HG03457 (cell line): ENCODE results near the gene WLS.
"Not testable (repeated sequence)": the region's sequence is repeated elsewhere in the genome, so short reads cannot be mapped to it uniquely, and the experiment has no call there.

Experiments used
- ATAC-seq: cut with Tn5 transposase; IDR thresholded peaks from one replicate; pipeline ENCODE4 v1.9.1; 2021; ENCODE audit warnings: moderate number of reproducible peaks; ENCODE audit not compliant: unreplicated experiment

Gene WLS

DNA sequence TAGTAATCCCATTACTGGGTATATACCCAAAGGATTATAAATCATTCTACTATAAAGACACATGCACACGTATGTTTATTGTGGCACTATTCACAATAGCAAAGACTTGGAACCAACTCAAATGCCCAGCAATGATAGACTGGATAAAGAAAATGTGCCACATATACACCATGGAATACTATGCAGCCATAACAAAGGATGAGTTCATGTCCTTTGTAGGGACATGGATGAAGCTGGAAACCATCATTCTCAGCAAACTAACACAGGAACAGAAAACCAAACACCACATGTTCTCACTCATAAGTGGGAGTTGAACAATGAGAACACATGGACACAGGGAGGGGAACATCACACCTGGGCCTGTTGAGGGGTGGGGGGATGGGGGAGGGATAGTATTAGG, 60.5 kb downstream of the WLS start:
- not testable (repeated sequence) for ATAC-seq

DNA sequence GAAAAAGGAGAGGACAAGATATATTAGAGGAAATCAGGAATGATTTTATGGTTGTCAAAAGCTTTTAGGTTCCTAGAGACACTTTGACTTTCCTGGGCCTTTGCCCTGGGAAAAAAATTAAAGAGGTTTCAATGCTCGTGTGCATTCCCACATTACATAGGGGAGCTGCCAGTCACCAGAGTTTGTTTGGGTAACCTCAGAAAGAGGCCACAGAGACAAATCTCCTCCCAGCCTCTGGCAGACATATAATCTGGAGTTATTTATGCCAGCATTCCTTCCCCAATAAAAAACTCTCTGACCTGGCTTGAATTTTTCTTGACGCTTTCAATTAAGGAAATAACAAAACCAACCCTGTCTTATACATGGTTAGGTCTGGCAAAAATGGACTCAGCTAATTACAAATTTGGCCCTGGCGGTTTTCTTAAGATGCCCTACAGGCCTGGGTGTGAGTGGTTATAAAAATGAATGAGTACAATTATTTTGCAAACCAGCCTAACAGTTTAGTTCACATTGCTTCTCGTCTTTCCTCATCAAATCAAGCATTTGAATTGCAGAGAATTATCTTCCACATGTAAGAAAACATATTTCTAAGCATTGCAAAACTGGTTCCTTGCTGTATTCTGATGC, 63.7 kb downstream of the WLS start:
- ATAC-seq, result no peak

DNA sequence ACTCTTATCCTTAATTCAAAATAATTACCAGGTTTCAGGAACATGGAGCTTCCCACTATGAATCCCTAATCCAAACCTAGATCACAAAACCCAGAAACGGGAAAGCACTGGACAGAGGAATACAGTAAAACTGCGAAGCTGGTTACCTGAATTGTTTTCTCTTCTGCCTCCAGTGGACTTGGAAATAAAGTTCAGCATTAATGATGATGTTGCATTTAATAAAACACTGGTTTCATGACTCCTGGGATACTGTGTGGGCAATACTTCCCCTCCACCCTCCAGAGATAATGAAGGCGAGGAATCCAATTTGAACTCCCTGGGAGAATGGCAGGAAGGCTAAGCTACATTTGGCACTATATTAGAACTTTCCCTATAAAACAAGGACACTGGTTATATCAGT, 65.1 kb downstream of the WLS start:
- no peak for ATAC-seq

DNA sequence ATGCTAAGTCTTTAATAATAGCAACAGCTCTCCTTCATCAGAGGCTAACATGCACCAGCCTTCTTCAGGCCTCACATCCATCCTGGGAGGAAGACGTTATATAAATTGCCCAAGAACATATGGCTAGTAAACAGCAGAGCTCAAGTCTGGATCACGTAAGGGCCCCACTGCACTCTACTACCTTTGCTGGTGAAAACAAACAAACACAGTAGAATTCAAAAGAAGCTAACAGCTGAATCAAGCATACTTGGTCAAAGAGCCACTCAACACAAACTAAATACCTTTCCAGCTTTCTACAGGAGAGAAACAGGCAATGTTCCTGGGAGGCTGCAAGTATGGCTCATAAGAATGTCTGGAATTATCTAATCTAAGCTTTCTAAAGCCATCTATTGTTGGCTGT, 66.0 kb downstream of the WLS start:
- no peak for ATAC-seq

DNA sequence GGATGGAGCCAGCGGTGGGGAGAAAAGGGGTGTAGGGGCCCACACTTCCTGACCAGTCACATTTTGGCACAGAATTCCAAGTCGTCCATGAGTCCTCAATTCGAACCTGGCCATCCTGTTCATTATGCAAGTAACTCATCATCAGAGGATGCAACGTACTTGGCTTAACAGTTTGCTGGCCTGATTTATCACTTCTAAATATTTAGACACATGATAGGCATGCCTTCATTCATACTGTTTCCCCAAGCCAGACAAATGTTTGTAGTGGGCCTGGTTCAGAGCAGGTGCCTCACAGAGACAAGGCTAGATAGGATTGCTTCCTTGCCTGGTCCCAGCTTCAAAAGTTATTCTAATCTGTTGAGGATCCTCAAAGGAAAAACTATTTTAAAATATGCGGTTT, 66.7 kb downstream of the WLS start:
- ATAC-seq, result no peak

DNA sequence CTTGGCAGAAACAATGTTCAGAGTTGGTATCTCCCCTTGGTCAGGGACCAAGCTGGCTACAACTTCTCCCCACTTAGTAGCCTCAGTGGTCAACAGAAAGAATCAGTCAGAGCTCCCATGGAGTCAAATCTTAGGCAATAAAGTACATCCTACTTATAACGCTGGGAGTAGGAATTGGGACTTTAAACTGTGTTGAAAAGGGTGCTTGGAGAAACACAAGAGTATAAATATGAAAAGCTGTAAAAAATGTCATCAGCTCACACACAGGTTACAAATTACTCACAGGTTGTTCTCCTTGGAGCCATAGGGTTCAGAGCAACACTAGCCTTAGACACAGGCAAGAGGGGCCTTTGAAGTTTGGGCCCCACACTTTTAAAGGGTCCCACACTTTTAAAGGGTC, 67.4 kb downstream of the WLS start:
- no peak for ATAC-seq

DNA sequence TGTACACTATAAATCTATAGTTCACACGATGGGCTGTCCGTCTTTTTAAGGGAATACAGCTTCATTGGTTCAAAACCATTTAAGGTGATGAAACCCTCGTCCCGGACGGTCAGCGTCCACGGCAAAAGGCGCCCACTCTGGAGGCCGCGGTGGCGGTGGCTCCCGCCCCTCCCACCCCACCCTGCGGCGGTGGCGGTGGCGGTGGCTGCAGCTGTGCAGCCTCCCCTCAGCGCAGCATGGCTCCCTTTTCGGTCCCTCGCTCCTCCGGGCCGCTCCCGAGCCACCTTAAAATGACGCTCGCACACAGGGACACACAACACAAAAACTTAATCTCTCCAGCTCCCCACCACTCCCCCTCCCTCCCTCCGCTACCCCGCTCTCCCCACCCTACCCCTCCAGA, 69.1 kb downstream of the WLS start:
- no peak for ATAC-seq

DNA sequence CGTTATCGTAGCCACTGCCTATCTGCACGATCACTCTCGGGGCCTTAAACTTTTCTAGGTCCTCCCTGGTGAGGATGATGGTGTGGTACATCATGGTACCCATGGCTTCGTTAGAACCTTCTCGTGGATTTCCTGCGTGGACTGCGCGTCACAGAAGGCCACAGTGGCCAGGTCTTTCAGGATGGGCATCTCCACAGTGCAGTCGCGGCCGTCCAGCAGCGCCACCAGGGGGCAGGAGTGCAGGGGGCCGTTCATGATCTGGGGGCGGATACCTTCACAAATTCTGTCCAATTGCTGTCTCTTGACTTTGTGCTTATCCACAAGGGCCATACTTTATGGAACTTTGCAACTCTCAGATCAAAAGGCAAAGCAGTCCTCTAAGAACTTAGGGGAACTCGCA, 69.6 kb downstream of the WLS start:
- ATAC-seq, result no peak

DNA sequence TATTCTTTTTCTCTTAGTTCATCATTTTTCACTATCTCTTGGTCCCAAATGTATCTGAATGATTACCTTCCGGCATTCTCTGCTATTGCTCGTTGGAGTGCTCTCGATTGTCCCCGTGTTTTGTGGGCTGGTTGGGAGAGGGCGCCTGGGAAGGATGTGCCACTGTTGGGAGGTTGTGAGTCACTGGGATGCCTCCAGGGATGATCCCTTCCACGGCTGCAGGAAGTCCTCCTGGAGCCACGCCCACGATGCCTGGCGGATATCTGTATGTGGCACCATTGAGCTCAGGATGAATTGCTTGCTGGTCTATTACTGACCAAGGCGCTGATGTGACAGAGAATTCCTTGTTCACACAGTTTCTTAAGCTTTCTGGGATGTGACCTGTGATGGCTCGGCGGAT, 70.7 kb downstream of the WLS start:
- ATAC-seq, result not testable (repeated sequence)

DNA sequence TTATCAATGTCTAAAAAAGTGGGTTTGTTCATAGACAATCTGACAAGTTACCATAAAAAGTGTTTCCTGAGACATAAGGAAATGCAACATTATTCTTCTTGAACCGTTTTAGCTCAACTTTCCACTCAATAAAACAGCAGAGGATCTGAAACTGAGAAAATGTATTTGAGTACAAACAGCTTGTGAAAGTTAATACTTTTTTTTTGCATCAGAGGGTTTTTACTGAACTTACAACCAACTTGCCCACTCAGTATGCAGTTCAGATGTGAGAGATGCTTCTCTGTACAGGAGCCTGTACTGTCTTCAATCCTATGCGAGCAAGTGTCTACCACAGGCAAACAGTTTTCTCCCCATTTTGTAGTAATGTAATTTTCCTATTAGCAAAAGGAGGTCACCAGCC, 71.4 kb downstream of the WLS start:
- ATAC-seq, result not testable (repeated sequence)

DNA sequence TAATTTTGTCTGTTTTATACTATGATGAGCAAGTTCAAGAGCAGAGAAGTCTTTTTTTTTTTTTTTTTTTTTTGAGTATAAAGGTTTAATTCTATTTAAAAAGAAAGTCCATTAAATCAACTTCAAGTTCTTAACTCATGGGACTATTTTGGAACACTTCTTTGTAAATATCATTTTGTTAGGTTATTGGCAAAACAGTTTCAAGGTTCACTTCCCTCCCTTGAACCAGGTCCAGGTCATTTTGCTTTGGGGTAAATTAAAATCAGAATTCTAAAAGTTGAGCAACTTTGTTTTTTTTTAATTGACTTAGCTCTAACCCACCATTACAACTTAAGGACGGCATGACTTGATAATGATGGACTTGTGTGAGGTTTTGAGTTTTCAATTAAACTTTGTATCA, 72.3 kb downstream of the WLS start:
- ATAC-seq, result no peak

DNA sequence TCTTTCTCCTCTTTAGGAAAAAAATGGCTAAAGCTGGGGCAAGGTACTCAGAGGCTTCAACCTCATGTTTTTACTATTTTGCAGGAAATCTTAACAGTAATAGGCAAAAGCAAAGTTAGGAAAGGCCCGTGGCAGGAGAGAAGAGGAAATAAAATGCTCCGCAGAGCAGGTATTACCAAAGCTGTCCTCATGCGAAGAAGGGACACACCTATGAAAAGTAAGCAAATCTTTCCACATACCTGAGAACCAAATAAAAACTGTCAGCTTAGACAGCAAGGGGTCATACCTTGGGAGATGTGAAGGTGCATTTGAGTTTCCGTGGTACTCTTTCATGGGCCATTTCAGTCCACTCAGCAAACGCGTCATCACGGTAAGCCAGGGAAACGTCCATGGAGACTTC, 73.5 kb downstream of the WLS start:
- no peak for ATAC-seq

DNA sequence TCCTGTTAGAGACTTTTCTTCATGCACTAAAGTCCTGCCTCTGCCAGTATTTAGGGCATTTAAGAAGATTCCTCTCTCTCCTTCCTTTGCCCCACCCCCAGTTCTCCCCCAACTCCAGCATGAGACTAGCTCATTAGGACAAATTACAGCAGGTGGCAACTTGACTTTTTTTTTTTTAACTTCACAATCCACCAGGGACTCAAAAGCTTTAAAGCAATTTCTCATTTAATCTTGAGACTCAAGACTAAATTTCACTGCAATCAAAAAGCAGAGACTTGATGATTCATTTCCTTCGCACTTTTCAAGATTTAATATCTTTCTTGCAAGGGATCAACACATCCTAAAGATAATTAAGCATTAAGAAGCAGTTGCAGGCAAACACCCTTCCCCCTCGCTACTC, 74.9 kb downstream of the WLS start:
- ATAC-seq, result no peak

DNA sequence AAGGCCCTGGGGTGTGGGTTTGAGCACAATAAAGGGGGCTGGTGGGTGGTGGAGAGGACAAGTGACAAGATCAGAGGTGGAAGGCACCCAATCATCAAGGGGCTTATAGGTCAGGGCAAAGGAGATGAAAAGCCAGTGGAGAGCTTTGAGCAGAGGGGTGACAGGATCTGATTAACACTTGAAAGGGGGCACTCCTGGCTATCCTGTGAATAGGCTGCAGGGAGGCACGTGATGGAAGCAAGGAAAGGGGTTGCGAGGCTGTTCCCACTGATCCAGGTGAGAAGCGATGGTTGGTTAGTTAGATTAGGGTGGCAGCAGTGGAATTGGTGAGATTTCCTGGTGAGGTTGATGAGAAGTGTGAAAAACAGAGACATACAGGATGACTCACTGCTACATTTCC, 80.6 kb downstream of the WLS start:
- no peak for ATAC-seq

DNA sequence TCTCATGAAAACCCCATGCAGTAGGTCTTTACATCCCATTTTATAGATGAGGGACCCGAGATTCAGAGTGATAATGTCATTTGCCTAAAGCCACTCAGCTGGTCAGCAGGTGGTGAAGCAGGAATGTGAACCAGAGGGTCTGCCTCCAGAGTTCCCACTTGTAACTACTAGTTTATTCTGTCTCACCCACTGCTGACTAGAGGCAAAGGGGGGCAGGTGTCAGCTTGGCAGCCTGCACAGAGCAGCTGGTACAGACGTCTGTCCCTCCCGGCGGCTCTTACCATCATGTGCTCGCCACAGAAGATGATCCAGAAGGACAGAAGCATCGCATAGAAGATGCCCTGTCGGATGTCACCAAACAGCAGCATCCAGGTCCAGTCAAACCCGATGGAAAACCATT, 82.4 kb downstream of the WLS start:
- no peak for ATAC-seq

DNA sequence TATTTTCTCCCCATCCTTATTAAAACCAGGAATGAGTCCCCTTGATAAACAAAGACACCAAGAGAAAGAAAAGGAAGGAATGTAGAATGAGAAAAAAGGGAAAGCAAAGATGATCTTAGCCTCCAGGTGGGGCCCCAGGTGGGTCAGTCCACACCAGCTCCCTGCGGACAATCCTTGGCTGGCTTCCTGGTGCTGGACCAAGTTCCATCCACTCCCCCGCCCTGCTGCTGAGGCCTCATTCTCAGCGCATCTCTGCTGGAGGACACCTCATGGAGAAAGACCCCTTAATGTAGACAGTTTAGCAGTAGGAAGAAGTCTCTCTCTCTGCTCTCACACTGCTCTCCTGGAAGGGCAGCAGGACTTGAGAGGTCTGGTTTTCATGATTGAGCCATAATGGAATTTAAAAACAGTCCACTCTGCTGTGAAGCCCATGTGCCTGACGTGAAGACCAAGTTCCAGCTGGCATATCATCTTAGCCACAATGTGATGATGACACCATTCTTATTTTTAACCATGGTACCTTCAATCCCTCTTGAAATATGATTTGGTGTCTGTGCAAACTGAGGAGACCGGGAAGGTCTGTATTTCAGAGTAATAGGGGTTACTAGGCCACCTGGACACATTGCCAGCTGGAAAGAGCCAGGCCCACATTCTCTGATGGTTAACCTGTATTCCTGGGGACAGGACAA, 83.1 kb downstream of the WLS start:
- ATAC-seq, result no peak

DNA sequence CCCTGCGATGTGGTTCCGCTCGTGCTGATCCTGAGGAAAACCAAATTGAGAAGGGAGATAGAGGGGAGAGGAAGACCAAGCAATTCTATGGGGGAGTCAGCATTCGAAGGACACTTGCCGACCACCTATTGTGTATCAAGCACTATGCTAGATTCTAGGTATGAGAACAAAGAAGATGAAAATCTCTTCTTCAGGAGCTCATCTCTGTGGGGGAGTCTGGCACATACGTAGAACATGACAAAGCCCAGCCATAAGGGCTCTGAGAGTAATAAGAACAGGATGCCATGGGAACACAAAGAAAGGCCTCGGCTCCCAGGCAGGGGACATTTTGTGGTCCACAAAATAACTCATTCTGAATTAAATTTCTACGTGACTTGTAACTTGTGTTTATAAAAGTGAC, 83.7 kb downstream of the WLS start:
- ATAC-seq, result no peak

DNA sequence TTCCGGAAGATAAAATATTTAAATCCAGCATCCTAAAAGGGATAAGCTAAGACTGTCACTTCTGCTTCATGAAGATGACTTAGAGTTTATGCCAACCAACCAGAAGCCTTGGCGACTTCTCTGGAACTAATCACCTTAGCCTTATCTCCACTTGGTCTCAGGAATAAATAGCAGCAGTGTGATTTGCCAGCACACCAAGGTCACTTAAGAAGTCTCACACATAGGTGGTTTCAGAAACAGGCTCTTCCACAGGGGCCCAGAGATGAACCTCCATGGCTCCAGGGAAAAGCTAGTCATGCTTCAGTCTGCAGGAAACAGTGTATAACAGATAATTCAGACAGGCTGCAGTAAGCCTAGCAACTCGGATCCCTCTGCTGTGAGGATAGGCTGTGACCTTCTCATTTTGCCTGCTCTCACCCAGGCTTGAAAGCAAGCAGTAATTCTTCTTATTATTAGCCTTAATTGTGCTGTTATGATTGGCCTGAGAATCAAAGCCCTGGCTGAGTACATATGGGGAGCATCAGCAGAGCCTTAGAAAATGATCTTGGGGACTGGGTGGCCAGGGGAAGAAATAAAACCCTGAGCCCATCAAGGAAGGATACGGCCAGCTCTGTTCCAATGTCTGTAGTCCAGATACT, 84.7 kb downstream of the WLS start:
- no peak for ATAC-seq

DNA sequence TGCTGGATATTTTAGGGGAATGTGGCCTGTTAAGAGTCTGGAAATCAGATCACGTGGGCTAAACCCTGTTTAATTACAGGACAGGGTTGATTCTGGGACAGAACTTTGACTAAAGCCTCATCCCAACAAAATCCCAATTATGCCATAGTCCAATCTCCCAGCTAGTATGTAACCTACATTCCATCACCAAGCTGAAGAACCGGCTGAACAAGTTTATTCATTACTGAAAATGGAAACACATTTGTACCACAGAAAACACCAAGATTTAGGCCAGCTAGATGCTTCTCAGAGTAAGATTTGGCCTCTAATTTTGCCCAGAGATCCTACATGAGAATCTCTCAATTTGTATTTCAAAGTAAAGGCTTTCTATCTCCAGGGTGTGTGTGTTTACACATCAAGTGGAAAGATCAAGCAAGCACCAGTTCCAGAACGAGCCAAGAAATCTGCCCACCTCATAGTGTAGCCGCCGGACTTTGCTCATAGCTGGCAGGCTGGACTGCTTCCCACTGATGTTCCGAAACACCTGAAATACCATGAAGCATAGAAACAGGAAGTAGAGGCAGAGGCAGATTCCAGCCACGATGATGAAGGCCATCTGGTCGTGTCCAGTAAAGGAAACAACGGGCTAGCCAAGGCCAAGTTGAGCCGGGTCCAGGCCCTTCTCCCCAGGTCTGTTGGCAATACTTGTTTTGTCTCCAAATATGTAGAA, 86.8 kb downstream of the WLS start:
- no peak for ATAC-seq

DNA sequence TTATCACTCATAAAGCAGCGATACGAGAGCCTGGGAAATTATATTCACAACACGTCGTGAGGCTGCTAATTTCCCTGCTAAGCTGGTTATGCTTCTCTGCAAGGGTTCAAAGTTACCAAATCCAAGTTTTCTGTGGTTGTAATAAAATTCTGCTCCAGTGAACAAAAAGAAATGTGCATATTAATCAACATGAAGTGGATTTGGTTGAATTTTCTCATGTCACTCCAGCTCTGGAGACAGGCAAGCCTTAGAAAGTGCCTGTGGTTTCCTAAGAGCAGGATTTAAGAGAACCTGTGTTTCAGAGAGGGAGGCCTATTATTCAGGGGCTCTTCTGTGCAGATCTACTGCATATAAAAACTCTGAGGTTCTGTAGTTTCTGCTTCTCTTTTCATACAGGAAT, 87.5 kb downstream of the WLS start:
- ATAC-seq, result no peak

DNA sequence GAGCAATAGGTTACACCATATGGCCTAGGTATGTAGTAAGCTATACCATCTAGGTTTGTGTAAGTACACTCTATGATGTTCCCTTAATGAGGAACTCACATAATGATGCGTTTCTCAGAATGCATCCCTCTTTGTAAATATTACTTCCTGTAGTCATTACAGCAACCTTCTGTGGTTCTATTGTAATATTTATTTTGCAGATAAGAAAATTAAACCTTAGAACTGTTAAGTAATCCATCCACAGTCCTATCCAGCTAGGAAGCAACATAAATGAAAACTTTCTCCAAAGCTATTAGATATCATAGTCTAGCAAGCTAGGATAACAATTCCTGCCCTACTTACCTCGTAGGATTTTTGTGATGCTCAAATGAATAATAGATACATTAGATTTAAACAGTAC, 88.7 kb downstream of the WLS start:
- ATAC-seq, result no peak

DNA sequence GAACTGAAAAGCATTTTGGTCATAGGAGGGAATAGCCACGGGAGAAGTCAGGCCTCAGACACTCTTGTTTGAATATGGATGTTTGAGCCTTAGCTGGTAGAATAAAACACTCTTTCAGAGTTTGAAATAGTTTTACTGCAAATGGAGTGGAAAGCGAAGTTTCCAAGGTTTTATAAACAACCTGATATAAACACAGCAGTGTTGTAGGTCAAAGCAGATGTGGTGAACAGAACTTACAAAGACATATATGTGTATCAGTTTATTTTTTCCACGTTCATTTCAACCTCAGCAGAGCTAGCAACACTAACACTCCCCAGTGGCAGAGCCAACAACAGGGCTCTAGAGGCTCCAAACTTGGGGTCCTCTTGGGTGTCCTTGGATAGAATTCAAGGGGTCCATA, 89.9 kb downstream of the WLS start:
- ATAC-seq, result no peak
